Panc1 (cell line): Measurements from ENCODE around the gene TBC1D26. TPM values are rescaled to one million over a fixed set of nuclear protein-coding genes. Genes with fewer than 3 reads are reported as not detected.
"Not testable (repeated sequence)": the region's sequence is repeated elsewhere in the genome, so short reads cannot be mapped to it uniquely, and the experiment has no call there.

Experiments used
- ATAC-seq: fragments of 200-7000 bp; cut with Tn5 transposase; 2 replicates; pipeline ENCODE4 v1.9.1; 2020; ENCODE audit warnings: mild to moderate bottlenecking, moderate library complexity
- BruUV-seq: library from RNA; stranded (reverse); fragments of 400-500 nt; replicated peaks from 2 replicates; lab custom pipeline; 2021; lab: Mats Ljungman, UMichigan
- CTCF ChIA-PET: fragments of 300-600 bp; sonication (Branson Sonifier 250); formaldehyde crosslinking; loops from one replicate; lab custom pipeline; 2022; ENCODE audit warnings: antibody characterized with exemption; lab: Charles Lee
- POLR2A ChIA-PET: fragments of 300-600 bp; sonication (Branson Sonifier 250); formaldehyde crosslinking; loops from one replicate; lab custom pipeline; 2022; ENCODE audit warnings: antibody characterized with exemption; lab: Charles Lee
- DNase-seq: peaks from one replicate; pipeline ENCODE4 v3.0.0-alpha.2; 2010; ENCODE audit warnings: low read depth, low spot score
- H3K27ac ChIP-seq: 2 replicates; pipeline ENCODE4 v1.5.1; 2011; ENCODE audit warnings: mild to moderate bottlenecking, low read length, inconsistent platforms
- H3K27me3 ChIP-seq: fragments of 200-500 bp; sonication (Bioruptor generic); 2 replicates; pipeline ENCODE4 v1.6.0; 2014; ENCODE audit warnings: low read length, inconsistent platforms; ENCODE audit not compliant: control insufficient read depth, insufficient read depth
- H3K36me3 ChIP-seq: fragments of 200-500 bp; sonication (Bioruptor generic); 2 replicates; pipeline ENCODE4 v1.5.1; 2014; ENCODE audit warnings: inconsistent platforms, mild to moderate bottlenecking, low read length, moderate library complexity; ENCODE audit not compliant: control insufficient read depth, insufficient read depth
- H3K4me1 ChIP-seq: 2 replicates; pipeline ENCODE4 v1.5.1; 2011; ENCODE audit warnings: inconsistent platforms, mild to moderate bottlenecking, low read length, moderate library complexity; ENCODE audit not compliant: control insufficient read depth, insufficient read depth
- H3K4me3 ChIP-seq, 2 experiments: 2 replicates each; pipeline ENCODE4 v1.5.1; 2011 to 2012; ENCODE audit warnings: low read depth in 2 of 2, low read length in 2 of 2, mild to moderate bottlenecking in 2 of 2, inconsistent platforms in 1 of 2, moderate library complexity in 1 of 2
- H3K9me3 ChIP-seq: fragments of 200-500 bp; sonication (Bioruptor generic); 2 replicates; pipeline ENCODE4 v1.5.1; 2014; ENCODE audit warnings: low read depth, mild to moderate bottlenecking, inconsistent platforms, low read length, moderate library complexity; ENCODE audit not compliant: control insufficient read depth, insufficient read depth
- CTCF ChIP-seq: fragments of 450-650 bp; IDR thresholded peaks from 2 replicates; pipeline ENCODE4 v1.5.1; 2017; ENCODE audit warnings: mild to moderate bottlenecking
- POLR2AphosphoS5 ChIP-seq: IDR thresholded peaks from 2 replicates; pipeline ENCODE4 v1.6.1; 2012; ENCODE audit warnings: mild to moderate bottlenecking, low read depth, low read length, moderate library complexity
- REST ChIP-seq, 2 experiments: IDR thresholded peaks; 2 replicates each; pipeline ENCODE4 v1.6.1; 2011 to 2012; ENCODE audit warnings: low read depth in 2 of 2, control low read depth in 1 of 2, low read length in 1 of 2, mild to moderate bottlenecking in 1 of 2, moderate library complexity in 1 of 2; ENCODE audit not compliant: insufficient read depth in 1 of 2
- SIN3A ChIP-seq: IDR thresholded peaks from 2 replicates; pipeline ENCODE4 v1.6.1; 2012; ENCODE audit warnings: low read depth, mild to moderate bottlenecking, low read length, moderate library complexity, borderline replicate concordance; ENCODE audit not compliant: insufficient read depth
- TCF7L2 ChIP-seq: IDR thresholded peaks from 2 replicates; pipeline ENCODE4 v1.6.1; 2011; ENCODE audit warnings: mild to moderate bottlenecking, low read depth, low read length, inconsistent platforms
- in situ Hi-C: cut with HindIII; loops from 2 replicates; pipeline ENCODE4 v1.10.0; 2016; ENCODE audit warnings: low sequenced_read_pairs, low pct_unique_long_range_greater_than_20kb
- intact Hi-C: fragments of 100-400 bp; cut with micrococcal nuclease; formaldehyde crosslinking; loops from one replicate; pipeline ENCODE4 v1.10.0; 2022; ENCODE audit not compliant: unreplicated experiment
- total RNA-seq: library from RNA; stranded (reverse); gene quantifications from one replicate; pipeline ENCODE4 v1.2.1, GENCODE V29; 2021; ENCODE audit not compliant: unreplicated experiment

TBC1D26 gene
- total RNA-seq, 1 experiment from 2014 or later: 0.05 TPM

- POLR2A ChIA-PET: interaction anchor here (0.6 kb wide), 1 partner anchor 686 kb away, joined by 13 read pairs; no protein-coding TSS in a partner anchor
- H3K4me1 ChIP-seq: no peaks in the 10 kb centered on the region
- H3K27ac ChIP-seq: no peak overlapping the region
- TF ChIP-seq CTCF: no peak
- TF ChIP-seq POLR2AphosphoS5: no peak
- TF ChIP-seq REST (IDR thresholded peaks at IDR 0.05; ENCODE audit: insufficient read depth in 1 of 2, low read depth in 2 of 2, low read length in 1 of 2): no peak
- no peak for TF ChIP-seq TCF7L2
- no peak for TF ChIP-seq SIN3A
- intact Hi-C loops: no loop called here
- H3K4me3 ChIP-seq: no peak overlapping the region
- BruUV-seq: no TSS peak
- no peaks in the 10 kb centered on the region for H3K27me3 ChIP-seq
- CTCF ChIA-PET: no interaction called here
- no peaks in the 10 kb centered on the region for H3K36me3 ChIP-seq
- DNase-seq: no peak
- no peaks in the 10 kb centered on the region for H3K9me3 ChIP-seq
- no peak for ATAC-seq
- in situ Hi-C loops: no loop called here
These were observed 12.1 kb downstream of the TBC1D26 start for GRCh38 chr17:15744074-15744676.

GRCh38 chr17:15744885-15745284, 12.8 kb downstream of the TBC1D26 start:
- H3K36me3 ChIP-seq: no peaks in the 10 kb centered on the region
- DNase-seq (no peak), ATAC-seq (no peak)
- no TSS peak for BruUV-seq
- no peaks in the 10 kb centered on the region for H3K9me3 ChIP-seq
- ChIA-PET CTCF (interaction anchor here (0.6 kb wide), 1 partner anchor 220 kb away, joined by 4 read pairs; no protein-coding TSS in a partner anchor), POLR2A (no interaction called here)
- no peak overlapping the region for H3K4me3 ChIP-seq
- H3K27ac ChIP-seq: no peak overlapping the region
- intact Hi-C loops (no loop called here), in situ Hi-C loops (no loop called here)
- TF ChIP-seq POLR2AphosphoS5: no peak
- H3K27me3 ChIP-seq: no peaks in the 10 kb centered on the region
- no peaks in the 10 kb centered on the region for H3K4me1 ChIP-seq

- ATAC-seq, H3K4me3 ChIP-seq, DNase-seq, H3K9me3 ChIP-seq, POLR2A ChIA-PET, CTCF ChIA-PET, H3K36me3 ChIP-seq, H3K4me1 ChIP-seq, H3K27ac ChIP-seq, in situ Hi-C loops, H3K27me3 ChIP-seq, BruUV-seq, intact Hi-C loops: not testable (repeated sequence)
These were observed 17.3 kb downstream of the TBC1D26 start for GRCh38 chr17:15749403-15749802.

- H3K27ac ChIP-seq, DNase-seq, ATAC-seq, H3K27me3 ChIP-seq, H3K36me3 ChIP-seq, BruUV-seq, H3K9me3 ChIP-seq, POLR2A ChIA-PET, H3K4me3 ChIP-seq, H3K4me1 ChIP-seq, in situ Hi-C loops, CTCF ChIA-PET, intact Hi-C loops: not testable (repeated sequence)
These were observed 36.9 kb downstream of the TBC1D26 start for GRCh38 chr17:15768865-15769533.

GRCh38 chr17:15770679-15771078, 38.6 kb downstream of the TBC1D26 start:
- H3K4me1 ChIP-seq, BruUV-seq, H3K27me3 ChIP-seq, in situ Hi-C loops, H3K4me3 ChIP-seq, H3K36me3 ChIP-seq, ATAC-seq, CTCF ChIA-PET, intact Hi-C loops, H3K9me3 ChIP-seq, POLR2A ChIA-PET, DNase-seq, H3K27ac ChIP-seq: not testable (repeated sequence)
